HUDEP-2 (cell line): ENCODE data around the gene NCF4.

Experiments used
- DNase-seq, 76 experiments: peaks; one replicate each; lab custom pipeline; 2025; ENCODE audit not compliant: unreplicated experiment in 76 of 76; lab: John Stamatoyannopoulos, UW

The NCF4 gene

GRCh38 chr22:36835903-36836302 is 24.9 kb upstream of the NCF4 start:
- DNase-seq: no peak

- DNase-seq: no peak
These were observed 22.4 kb upstream of the NCF4 start for GRCh38 chr22:36838119-36839030.

GRCh38 chr22:36839356-36840073 is 21.3 kb upstream of the NCF4 start:
- no peak for DNase-seq

DNA sequence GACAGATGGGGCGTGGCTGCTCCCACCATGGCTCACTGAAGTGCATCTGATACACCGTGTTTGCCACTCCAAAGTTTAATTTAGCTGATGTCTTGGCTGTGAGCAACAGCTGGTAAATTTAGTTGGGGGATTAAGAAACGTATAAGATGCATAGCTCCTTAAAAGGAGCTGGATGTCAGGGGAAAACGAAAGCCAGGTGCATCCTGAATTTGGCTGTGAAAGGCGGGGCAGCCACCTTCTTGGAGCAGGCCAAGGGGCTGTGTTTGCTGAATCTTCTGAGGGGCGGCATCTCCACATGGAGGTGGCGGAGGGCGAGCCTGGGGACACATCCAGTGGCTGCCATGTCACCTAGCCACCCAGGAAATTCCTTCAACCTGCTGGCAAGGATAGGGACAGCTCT is 20.7 kb upstream of the NCF4 start:
- DNase-seq: no peak

- no peak for DNase-seq
These were observed 14.5 kb upstream of the NCF4 start for GRCh38 chr22:36846271-36846670.

DNA sequence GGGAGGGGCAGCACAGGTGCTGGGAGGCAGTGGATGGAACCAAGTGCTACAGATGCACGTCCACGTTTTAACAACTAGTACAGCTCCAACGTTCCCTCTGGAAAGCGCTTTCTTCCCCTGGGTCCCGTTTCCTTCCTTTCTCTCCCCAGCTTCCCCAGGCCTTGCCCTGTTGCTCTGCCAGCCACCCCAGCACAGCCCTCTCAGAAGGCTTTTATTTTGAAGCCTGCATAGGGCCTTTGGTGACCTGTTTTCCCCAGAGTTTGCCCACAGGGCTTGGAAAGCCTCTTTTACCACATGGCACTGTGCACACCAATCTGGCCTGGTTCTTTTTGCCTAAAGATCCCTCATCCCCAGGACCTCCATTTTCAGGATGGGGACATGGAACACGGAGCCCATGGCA is 13.9 kb upstream of the NCF4 start:
- DNase-seq: no peak

DNA sequence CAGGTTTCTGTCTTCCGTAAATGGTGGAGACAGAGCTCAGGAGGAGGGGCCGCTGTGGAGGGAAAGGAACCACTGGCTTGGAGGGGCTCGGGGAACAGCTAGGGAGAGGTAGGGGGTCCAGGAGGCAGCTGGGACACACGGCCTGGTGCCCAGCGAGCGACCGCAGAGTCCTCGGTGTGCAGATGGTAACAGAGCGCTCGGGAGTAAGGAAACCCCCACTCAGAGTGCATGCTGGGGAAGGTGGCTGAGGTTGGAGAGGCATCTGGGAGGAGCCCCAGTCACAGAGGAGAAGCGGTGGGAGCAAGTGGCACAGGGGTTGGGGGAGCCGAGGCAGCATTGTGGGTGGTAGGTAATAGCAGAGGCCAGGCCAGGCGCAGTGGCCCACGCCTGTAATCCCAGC is 10.8 kb upstream of the NCF4 start:
- DNase-seq: no peak

- no peak for DNase-seq
These were observed 10.1 kb upstream of the NCF4 start for GRCh38 chr22:36850682-36851081.

GRCh38 chr22:36852056-36852973 is 8.5 kb upstream of the NCF4 start:
- DNase-seq: no peak

- peak in 73 of 76 experiments; percentile 16 to 89 (median 73) for DNase-seq
These were observed 7.3 kb upstream of the NCF4 start for GRCh38 chr22:36853407-36854099.

GRCh38 chr22:36855478-36855877 is 5.3 kb upstream of the NCF4 start:
- no peak for DNase-seq

GRCh38 chr22:36856121-36856791 is 4.5 kb upstream of the NCF4 start:
- DNase-seq: peak in 74 of 76 experiments; percentile 24 to 97 (median 83)

GRCh38 chr22:36856792-36857135 is 4.0 kb upstream of the NCF4 start:
- DNase-seq: no peak

- no peak for DNase-seq
These were observed 2.6 kb upstream of the NCF4 start for GRCh38 chr22:36858156-36858555.

GRCh38 chr22:36858966-36859365 is 1.8 kb upstream of the NCF4 start:
- DNase-seq: no peak

DNA sequence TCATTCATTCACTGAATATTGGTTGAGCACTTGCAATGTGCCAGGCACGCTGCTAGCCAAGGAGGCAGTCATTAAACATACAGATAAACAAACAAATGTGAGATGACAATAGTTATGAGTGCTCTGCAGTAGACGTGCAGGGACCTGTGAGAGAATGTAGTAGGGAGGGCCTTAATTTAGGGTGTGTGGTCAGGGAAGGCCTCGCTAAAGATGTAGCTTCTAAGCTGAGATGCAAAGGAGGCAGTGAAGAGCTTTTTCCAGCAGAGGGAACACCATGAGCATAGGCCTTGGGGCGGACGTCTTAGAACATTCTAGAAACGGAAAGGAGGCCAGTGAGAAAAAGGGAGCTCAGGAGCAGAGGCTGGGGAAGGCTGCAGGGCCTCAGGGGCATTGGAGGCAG is 789 bp upstream of the NCF4 start:
- DNase-seq: no peak

DNA sequence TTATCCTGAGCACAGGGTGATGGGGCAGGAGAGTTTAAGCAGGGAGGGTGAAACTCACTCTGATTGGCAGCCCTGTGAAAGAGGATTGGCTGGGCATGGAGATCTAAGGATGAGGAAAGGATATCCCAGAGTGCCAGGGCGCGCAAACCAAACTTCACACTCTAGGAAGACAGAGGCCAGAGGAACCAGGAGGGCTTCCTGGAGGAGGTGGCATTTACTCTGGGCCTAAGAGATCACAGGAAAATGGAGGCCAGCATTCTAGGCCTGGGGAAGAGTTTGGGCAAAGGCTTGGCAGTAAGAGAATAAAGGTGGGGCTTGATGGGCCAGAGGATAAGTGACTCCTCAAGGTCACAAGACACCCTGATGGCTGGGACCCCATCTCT is 377 bp upstream of the NCF4 start:
- DNase-seq: no peak

DNA sequence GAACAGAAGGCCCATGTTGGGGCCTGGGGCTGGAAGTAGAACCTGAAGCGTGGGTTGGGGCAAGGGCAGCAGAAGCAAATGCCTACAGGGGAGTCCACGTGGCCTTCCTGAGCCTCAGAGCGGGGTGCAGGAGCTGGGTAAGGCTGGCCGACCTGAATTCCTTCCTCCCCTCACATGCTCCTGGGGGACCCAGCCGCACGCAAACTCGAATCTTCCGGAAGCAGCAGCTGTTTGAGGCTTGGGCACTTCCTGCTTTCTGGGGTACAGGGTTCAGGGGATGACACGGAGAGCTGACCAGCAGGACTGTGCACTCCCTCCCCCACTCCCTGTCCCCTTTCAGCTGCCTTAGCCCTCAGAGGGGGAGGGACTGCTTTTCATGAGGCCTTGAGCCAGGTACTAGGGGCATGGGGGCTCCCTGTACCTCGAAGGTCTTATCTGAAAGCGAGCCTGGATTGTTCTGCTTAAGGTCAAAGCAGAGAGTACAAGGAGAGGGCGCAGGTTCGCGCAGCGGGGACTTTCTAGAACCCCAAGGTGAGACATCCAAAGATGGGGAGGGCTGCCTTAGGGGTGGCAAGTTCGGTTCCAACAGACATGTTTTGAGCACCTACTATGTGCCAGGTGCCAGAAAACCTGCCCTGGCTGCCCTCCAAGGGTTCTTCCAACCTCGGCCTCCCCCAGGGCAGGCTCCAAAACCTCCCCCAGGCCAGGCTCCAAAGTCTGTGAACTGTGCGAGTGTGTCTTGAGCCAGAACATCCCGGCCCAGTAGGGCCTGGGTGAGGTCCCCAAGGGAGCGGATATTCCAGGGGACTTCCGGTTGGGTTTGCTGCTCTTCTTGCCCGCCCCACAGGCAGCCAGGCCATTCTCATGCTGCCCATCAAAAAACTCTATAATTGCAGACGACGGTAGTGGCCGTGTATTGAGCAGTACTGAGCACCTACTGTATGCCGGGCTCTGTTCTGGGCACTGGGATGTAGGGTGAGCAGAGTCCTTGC is 1.7 kb downstream of the NCF4 start:
- DNase-seq: no peak

GRCh38 chr22:36863281-36863680 is 2.5 kb downstream of the NCF4 start:
- no peak for DNase-seq
